Measurements from ENCODE around the gene MPL. TPM values are rescaled to one million over a fixed set of nuclear protein-coding genes. Genes with fewer than 3 reads are reported as not detected.

The MPL gene
- total and polyA plus RNA-seq, 2 experiments from 2014 or later = not detected

GRCh38 chr1:43318831-43319230, 18.8 kb upstream of the MPL start:
- TF ChIP-seq EZH2phosphoT487 (IDR thresholded peaks at IDR 0.05; ENCODE audit: insufficient read depth, low read depth) (no peak), EZH2 (IDR thresholded peaks at IDR 0.05; ENCODE audit: insufficient read depth, poor library complexity, severe bottlenecking) (no peak)
- no peaks in the 10 kb centered on the region for H3F3A ChIP-seq (ENCODE audit: insufficient read depth)
- WGBS, 2 experiments (ENCODE audit: low coverage in 1 of 2, low lambda C conversion rate in 2 of 2, missing lambda C conversion rate in 2 of 2) = 73 to 85% methylated on average over 4 of the region's 4 CpGs
- no peak overlapping the region for H3K4me3 ChIP-seq
- H4K20me1 ChIP-seq (ENCODE audit: insufficient read depth) = no peaks in the 10 kb centered on the region
- in situ Hi-C loops (cut with MboI) = no loop called here
- no peaks in the 10 kb centered on the region for H3K27me3 ChIP-seq (replicated peaks; ENCODE audit: insufficient read depth)
- H3K9ac ChIP-seq = no peak overlapping the region
- H3K27ac ChIP-seq = no peak overlapping the region
- H3K4me2 ChIP-seq (ENCODE audit: unreplicated experiment) = no peak overlapping the region
- no peak for DNase-seq
- H3K9me2 ChIP-seq (ENCODE audit: insufficient read depth) = no peaks in the 10 kb centered on the region
- no peak overlapping the region for H2AFZ ChIP-seq
- no peaks in the 10 kb centered on the region for H3K9me3 ChIP-seq (ENCODE audit: low read depth)
- H3K4me1 ChIP-seq (ENCODE audit: insufficient read depth) = no peaks in the 10 kb centered on the region
- H3K79me2 ChIP-seq (ENCODE audit: insufficient read depth) = no peaks in the 10 kb centered on the region
- no peaks in the 10 kb centered on the region for H3K36me3 ChIP-seq (ENCODE audit: low read depth)

GRCh38 chr1:43319288-43319687, 18.3 kb upstream of the MPL start:
- H3K36me3 ChIP-seq (ENCODE audit: low read depth) = no peaks in the 10 kb centered on the region

GRCh38 chr1:43319766-43320165, 17.9 kb upstream of the MPL start:
- Histone ChIP-seq H3K9ac (no peak overlapping the region), H3K9me2 (ENCODE audit: insufficient read depth) (no peaks in the 10 kb centered on the region), H3K4me1 (ENCODE audit: insufficient read depth) (no peaks in the 10 kb centered on the region), H3K79me2 (ENCODE audit: insufficient read depth) (no peaks in the 10 kb centered on the region), H3F3A (ENCODE audit: insufficient read depth) (no peaks in the 10 kb centered on the region), H3K4me2 (ENCODE audit: unreplicated experiment) (no peak overlapping the region), H2AFZ (no peak overlapping the region), H3K9me3 (ENCODE audit: low read depth) (no peaks in the 10 kb centered on the region), H3K36me3 (ENCODE audit: low read depth) (no peaks in the 10 kb centered on the region), H3K27me3 (replicated peaks; ENCODE audit: insufficient read depth) (no peaks in the 10 kb centered on the region), H4K20me1 (ENCODE audit: insufficient read depth) (no peaks in the 10 kb centered on the region), H3K27ac (no peak overlapping the region), H3K4me3 (no peak overlapping the region)
- DNase-seq = no peak
- 67 to 100% methylated on average over 2 to 3 of the region's 3 CpGs for WGBS, 2 experiments (ENCODE audit: low coverage in 1 of 2, low lambda C conversion rate in 2 of 2, missing lambda C conversion rate in 2 of 2)
- in situ Hi-C loops (cut with MboI) = no loop called here
- TF ChIP-seq EZH2 (IDR thresholded peaks at IDR 0.05; ENCODE audit: insufficient read depth, poor library complexity, severe bottlenecking) (no peak), EZH2phosphoT487 (IDR thresholded peaks at IDR 0.05; ENCODE audit: insufficient read depth, low read depth) (no peak)

More at GRCh38 chr1:43319288-43319687, 18.3 kb upstream of the MPL start:
- Histone ChIP-seq H3K79me2 (ENCODE audit: insufficient read depth) (no peaks in the 10 kb centered on the region), H4K20me1 (ENCODE audit: insufficient read depth) (no peaks in the 10 kb centered on the region), H3K4me1 (ENCODE audit: insufficient read depth) (no peaks in the 10 kb centered on the region), H3F3A (ENCODE audit: insufficient read depth) (no peaks in the 10 kb centered on the region), H3K9me3 (ENCODE audit: low read depth) (no peaks in the 10 kb centered on the region), H3K27me3 (replicated peaks; ENCODE audit: insufficient read depth) (no peaks in the 10 kb centered on the region), H3K9ac (no peak overlapping the region), H3K4me2 (ENCODE audit: unreplicated experiment) (no peak overlapping the region), H3K9me2 (ENCODE audit: insufficient read depth) (no peaks in the 10 kb centered on the region), H3K27ac (no peak overlapping the region), H2AFZ (no peak overlapping the region), H3K4me3 (no peak overlapping the region)
- WGBS, 2 experiments (ENCODE audit: low coverage in 1 of 2, low lambda C conversion rate in 2 of 2, missing lambda C conversion rate in 2 of 2) = 100% methylated on average over 5 of the region's 5 CpGs
- TF ChIP-seq EZH2phosphoT487 (IDR thresholded peaks at IDR 0.05; ENCODE audit: insufficient read depth, low read depth) = no peak
- DNase-seq = no peak
- in situ Hi-C loops (cut with MboI) = no loop called here

- Histone ChIP-seq H3K4me1 (ENCODE audit: insufficient read depth) (no peaks in the 10 kb centered on the region), H3K36me3 (ENCODE audit: low read depth) (no peaks in the 10 kb centered on the region), H3K9me2 (ENCODE audit: insufficient read depth) (no peaks in the 10 kb centered on the region), H3K9ac (no peak overlapping the region), H3F3A (ENCODE audit: insufficient read depth) (no peaks in the 10 kb centered on the region), H3K4me2 (ENCODE audit: unreplicated experiment) (no peak overlapping the region), H4K20me1 (ENCODE audit: insufficient read depth) (no peaks in the 10 kb centered on the region), H3K9me3 (ENCODE audit: low read depth) (no peaks in the 10 kb centered on the region), H3K79me2 (ENCODE audit: insufficient read depth) (no peaks in the 10 kb centered on the region), H3K27ac (no peak overlapping the region), H2AFZ (no peak overlapping the region), H3K27me3 (replicated peaks; ENCODE audit: insufficient read depth) (no peaks in the 10 kb centered on the region), H3K4me3 (no peak overlapping the region)
- in situ Hi-C loops (cut with MboI) = no loop called here
- TF ChIP-seq EZH2 (IDR thresholded peaks at IDR 0.05; ENCODE audit: insufficient read depth, poor library complexity, severe bottlenecking) = no peak
- no peak for TF ChIP-seq EZH2phosphoT487 (IDR thresholded peaks at IDR 0.05; ENCODE audit: insufficient read depth, low read depth)
- 89 to 90% methylated on average over 15 to 16 of the region's 16 CpGs for WGBS, 2 experiments (ENCODE audit: low coverage in 1 of 2, low lambda C conversion rate in 2 of 2, missing lambda C conversion rate in 2 of 2)
- DNase-seq = no peak
Observed at GRCh38 chr1:43321331-43321891, 16.2 kb upstream of the MPL start.

GRCh38 chr1:43322506-43322905, 15.1 kb upstream of the MPL start:
- in situ Hi-C loops (cut with MboI) = no loop called here
- Histone ChIP-seq H4K20me1 (ENCODE audit: insufficient read depth) (no peaks in the 10 kb centered on the region), H3K9me2 (ENCODE audit: insufficient read depth) (no peaks in the 10 kb centered on the region), H3K79me2 (ENCODE audit: insufficient read depth) (no peaks in the 10 kb centered on the region), H3K4me2 (ENCODE audit: unreplicated experiment) (no peak overlapping the region), H3K9ac (no peak overlapping the region), H3K27ac (no peak overlapping the region), H3F3A (ENCODE audit: insufficient read depth) (no peaks in the 10 kb centered on the region), H3K4me3 (no peak overlapping the region), H2AFZ (no peak overlapping the region), H3K27me3 (replicated peaks; ENCODE audit: insufficient read depth) (no peaks in the 10 kb centered on the region), H3K36me3 (ENCODE audit: low read depth) (no peaks in the 10 kb centered on the region), H3K4me1 (ENCODE audit: insufficient read depth) (no peaks in the 10 kb centered on the region), H3K9me3 (ENCODE audit: low read depth) (no peaks in the 10 kb centered on the region)
- TF ChIP-seq EZH2 (IDR thresholded peaks at IDR 0.05; ENCODE audit: insufficient read depth, poor library complexity, severe bottlenecking) (no peak), EZH2phosphoT487 (IDR thresholded peaks at IDR 0.05; ENCODE audit: insufficient read depth, low read depth) (no peak)
- WGBS, 2 experiments (ENCODE audit: low coverage in 1 of 2, low lambda C conversion rate in 2 of 2, missing lambda C conversion rate in 2 of 2) = 74 to 87% methylated on average over 5 of the region's 5 CpGs
- no peak for DNase-seq

Data from GM23248 (cell line).